Measurements from ENCODE around the gene RLN3.

RLN3 gene

DNA sequence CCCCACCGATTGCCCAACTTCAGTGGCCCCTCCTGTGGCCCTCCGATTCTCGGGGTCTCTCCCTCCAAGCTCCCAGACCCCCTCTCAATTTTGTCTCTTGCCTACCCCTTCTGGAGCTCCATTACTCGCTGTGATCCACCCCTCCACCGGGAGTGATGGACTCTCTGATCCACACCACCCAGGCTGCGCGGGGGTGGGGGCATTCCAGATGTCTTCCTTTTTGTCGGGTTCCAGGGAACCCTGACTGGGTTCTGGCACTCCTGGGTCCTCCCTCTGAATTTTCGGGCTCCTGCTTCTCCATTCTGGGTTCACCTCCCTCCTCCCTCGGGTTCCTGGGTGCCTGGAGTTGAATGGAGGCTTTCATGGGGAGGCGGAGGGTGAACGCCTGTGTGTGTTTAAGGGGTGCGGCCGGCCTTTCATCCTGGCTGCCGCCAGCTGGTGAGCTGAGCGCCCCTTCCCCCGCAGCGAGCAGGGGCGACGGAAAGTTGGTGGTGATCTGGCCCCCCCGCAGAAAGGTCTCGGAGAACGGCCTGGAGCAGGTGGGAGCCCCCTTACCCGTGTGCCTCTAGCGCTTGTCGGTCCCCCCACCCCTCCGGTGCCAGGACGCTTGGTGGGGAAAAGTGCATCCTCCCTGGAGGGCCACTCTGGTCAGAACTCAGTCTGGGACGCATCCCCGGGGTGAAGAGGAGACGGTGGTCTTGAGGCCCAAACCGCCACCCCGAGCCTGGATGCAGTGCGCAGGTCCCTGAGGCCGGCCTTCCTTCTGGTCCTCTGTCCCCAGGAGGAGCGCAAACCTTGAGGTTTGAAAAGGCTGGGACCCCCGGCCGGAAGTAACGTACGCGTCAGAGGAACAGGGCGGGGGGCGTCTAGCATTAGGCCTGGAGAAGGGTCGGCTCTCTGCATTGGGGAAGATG, 46.2 kb downstream of the RLN3 start:
- Histone ChIP-seq H3K36me3 (ENCODE audit: control insufficient read depth, insufficient read depth, low read length, severe bottlenecking) (no peaks in the 10 kb centered on the region), H3K9ac (ENCODE audit: low read length) (peak overlapping the region; percentile 87), H3K4me3 (ENCODE audit: low read length) (peak overlapping the region; percentile 88), H3K9me3 (ENCODE audit: control insufficient read depth, low read length) (no peaks in the 10 kb centered on the region), H3K27me3 (replicated peaks; ENCODE audit: control insufficient read depth, insufficient read depth, low read length) (no peaks in the 10 kb centered on the region), H3K4me1 (ENCODE audit: control insufficient read depth, insufficient read depth, low read length) (peaks cover 35% of the 10 kb centered on the region)
- DNase-seq (ENCODE audit: low read depth), result peak; percentile 62

DNA sequence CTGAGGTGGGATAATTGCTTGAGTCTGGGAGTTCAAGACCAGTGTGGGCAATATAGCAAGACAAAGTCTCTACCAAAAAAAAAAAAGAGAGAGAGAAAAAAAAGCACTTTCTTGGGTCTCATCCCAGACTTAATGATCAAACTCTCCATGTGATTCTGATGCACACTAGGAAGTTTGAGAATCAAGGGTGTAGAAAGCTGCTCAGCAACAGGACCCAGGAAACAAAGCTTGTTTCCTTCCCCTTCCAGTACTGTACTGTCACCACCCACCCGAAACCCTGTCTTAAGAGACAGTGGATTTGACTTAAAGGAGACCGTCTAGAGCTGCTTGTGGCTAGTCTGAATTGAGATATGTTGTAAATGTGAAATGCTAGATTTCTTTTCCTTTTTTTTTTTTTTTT, 50.5 kb downstream of the RLN3 start:
- no peaks in the 10 kb centered on the region for H3K9me3 ChIP-seq (ENCODE audit: control insufficient read depth, low read length)
- no peaks in the 10 kb centered on the region for H3K27me3 ChIP-seq (replicated peaks; ENCODE audit: control insufficient read depth, insufficient read depth, low read length)
- peak overlapping the region; percentile 22 for H3K9ac ChIP-seq (ENCODE audit: low read length)
- no peak overlapping the region for H3K4me3 ChIP-seq (ENCODE audit: low read length)
- H3K4me1 ChIP-seq (ENCODE audit: control insufficient read depth, insufficient read depth, low read length), result peaks cover 35% of the 10 kb centered on the region
- H3K36me3 ChIP-seq (ENCODE audit: control insufficient read depth, insufficient read depth, low read length, severe bottlenecking), result no peaks in the 10 kb centered on the region
- no peak for DNase-seq (ENCODE audit: low read depth)
